GM12873 (cell line): Measurements from ENCODE around the gene CEP135.

ENCODE experiments used
- CTCF ChIP-seq: IDR thresholded peaks from 2 replicates; pipeline ENCODE4 v1.5.1; 2012; ENCODE audit warnings: low read depth, mild to moderate bottlenecking, moderate library complexity, low read length, control low read depth; ENCODE audit not compliant: insufficient read depth; ENCODE audit errors: missing control alignments

The CEP135 gene

GRCh38 chr4:55941881-55942396 is 6.8 kb upstream of the CEP135 start:
- no peak for TF ChIP-seq CTCF

GRCh38 chr4:55947254-55947882 is 1.4 kb upstream of the CEP135 start:
- no peak for TF ChIP-seq CTCF

DNA sequence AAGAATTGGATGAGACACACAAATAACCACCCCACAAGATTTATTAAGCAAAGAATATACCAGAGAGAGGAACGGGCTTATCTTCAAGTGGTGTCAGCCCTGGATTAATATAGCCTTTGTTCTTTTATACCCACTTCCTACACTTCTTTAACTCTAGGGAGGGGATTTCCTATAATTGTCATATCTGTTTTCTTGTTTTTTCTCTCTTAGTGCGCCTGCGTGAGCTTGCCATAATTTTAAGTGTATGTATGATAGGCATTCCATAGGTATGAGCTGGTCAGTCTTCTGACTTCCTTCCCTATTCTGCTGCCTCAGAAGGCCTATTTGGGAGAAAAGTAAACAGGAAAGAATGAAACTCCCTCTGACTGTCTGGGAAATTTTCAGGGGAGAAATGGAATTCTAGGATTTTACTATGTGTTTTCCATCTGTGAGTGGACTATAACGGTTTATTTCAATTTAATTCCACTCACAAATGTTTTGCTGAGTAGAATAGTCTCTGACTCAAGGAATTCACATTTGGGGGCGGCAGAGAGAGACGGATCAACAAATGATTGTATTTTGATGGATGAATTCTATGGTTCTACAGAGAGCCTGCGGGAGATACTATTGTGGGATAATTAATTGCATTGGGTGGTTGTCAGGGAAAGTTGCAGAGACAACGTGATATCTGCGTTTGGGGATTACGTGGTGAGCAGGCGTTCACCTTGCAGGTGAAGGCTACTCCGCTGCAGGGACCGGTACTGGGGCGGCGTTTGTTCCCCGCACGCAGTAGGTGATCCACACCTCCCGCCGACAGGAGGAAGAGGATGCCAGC is 626 bp upstream of the CEP135 start:
- no peak for TF ChIP-seq CTCF

DNA sequence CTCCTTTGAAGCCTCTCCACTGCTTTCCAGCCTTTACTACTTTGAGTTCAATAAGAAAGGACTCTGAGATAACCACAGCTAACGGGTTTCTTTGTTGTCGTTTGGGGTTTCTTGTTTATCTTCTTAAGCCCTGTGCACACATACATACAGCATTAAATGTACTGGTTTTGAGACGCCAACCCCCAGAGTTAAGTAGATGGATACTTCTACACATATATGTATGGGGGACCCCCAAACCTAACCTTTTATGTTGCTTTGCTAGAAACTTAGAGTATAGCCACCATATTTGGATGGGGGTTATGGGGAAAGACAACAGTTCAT is 697 bp downstream of the CEP135 start:
- TF ChIP-seq CTCF: no peak

DNA sequence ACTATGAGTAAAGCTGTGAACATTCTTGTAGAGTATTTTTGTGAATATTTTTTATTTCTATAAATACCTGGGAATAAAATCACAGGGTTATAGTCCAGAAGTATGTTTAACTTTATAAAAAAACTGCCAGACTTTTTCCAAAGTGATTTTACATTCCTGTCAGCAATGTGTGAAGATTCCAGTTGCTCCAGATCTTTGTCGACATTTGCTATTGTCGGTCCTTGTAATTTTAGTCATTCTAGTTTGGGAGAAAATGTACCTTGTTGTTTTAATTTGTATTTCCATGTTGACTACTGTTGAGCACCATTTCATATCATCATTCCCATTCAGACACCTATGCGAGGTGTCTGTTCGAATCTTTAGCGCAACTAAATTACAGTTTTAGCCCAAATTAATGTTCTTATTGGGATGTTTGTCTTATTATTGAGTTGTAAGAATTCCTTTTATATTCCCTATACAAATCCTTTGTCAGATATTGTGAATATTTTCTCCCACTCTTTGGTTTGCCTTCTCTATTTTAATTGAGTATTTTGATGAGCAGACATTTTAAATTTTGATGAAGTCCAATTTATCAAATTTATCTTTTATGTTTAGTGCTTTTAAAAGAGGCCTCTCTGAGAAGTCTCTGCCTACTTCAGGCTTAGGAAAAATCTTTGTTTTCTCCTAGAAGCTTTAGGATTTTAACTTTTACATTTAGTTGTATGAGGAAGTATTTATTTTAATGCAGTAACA is 2.6 kb downstream of the CEP135 start:
- no peak for TF ChIP-seq CTCF

DNA sequence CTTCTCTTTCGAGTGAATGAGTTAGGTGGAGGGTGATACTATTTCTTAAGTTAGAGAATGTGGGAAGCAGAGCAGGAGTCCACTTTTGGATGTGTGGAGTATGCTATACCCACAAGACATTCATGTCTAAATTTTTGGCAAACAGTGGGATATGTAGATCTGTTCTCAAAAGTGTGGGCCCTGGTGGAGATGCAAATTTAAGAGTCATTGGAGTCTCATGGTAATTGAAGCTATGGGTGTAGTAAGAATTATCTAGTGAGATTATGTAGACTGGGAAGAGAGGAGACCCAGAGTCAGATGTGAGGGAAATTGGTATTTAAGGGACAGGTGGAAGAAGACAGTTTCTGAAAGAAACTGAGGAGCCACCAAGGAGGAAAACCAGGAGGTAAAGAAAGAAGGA is 7.0 kb downstream of the CEP135 start:
- no peak for TF ChIP-seq CTCF

- no peak for TF ChIP-seq CTCF
Measured at GRCh38 chr4:55959655-55960054, 10.9 kb downstream of the CEP135 start.
